Skeletal muscle tissue (tissue), 4 donors: ENCODE results near the gene GFAP. TPM values are rescaled to one million over a fixed set of nuclear protein-coding genes. Genes with fewer than 3 reads are reported as not detected.
"Not testable (repeated sequence)": the region's sequence is repeated elsewhere in the genome, so short reads cannot be mapped to it uniquely, and the experiment has no call there.

ENCODE experiments used
- H3K27ac ChIP-seq: one replicate; pipeline ENCODE4 v1.7.0; 2013; ENCODE audit warnings: mild to moderate bottlenecking, low read depth, low read length, inconsistent platforms
- H3K27me3 ChIP-seq, 3 donors: one replicate each; pipeline ENCODE4 v1.7.0; 2013; ENCODE audit warnings: low read length in 3 of 3; ENCODE audit not compliant: control insufficient read depth in 3 of 3, insufficient read depth in 3 of 3
- H3K36me3 ChIP-seq, 3 donors: one replicate each; pipeline ENCODE4 v1.7.0; 2013; ENCODE audit warnings: low read length in 3 of 3; ENCODE audit not compliant: control insufficient read depth in 3 of 3, insufficient read depth in 3 of 3
- H3K4me1 ChIP-seq, 3 donors: one replicate each; pipeline ENCODE4 v1.7.0; 2013; ENCODE audit warnings: low read length in 3 of 3, mild to moderate bottlenecking in 3 of 3; ENCODE audit not compliant: control insufficient read depth in 3 of 3, insufficient read depth in 3 of 3
- H3K4me3 ChIP-seq, 3 donors: one replicate each; pipeline ENCODE4 v1.7.0; 2013; ENCODE audit warnings: low read length in 3 of 3
- H3K9ac ChIP-seq, 3 donors: one replicate each; pipeline ENCODE4 v1.7.0; 2013; ENCODE audit warnings: low read length in 3 of 3, mild to moderate bottlenecking in 3 of 3, moderate library complexity in 2 of 3, low read depth in 1 of 3
- H3K9me3 ChIP-seq, 3 donors: one replicate each; pipeline ENCODE4 v1.7.0; 2013; ENCODE audit warnings: low read length in 3 of 3; ENCODE audit not compliant: control insufficient read depth in 3 of 3
- total RNA-seq: library from RNA; depleted of rRNA; stranded (reverse); fragments of >200 nt; gene quantifications from one replicate; pipeline ENCODE4 v1.2.3, GENCODE V29; 2014
- donor health status: Osteomylitis.

GFAP gene
- total RNA-seq, 1 donor from 2014 or later, result 2.1 TPM

- peaks cover 11 to 13% (median 12%) of the 10 kb centered on the region in 3 donors for H3K4me1 ChIP-seq
- H3K36me3 ChIP-seq, result no peaks in the 10 kb centered on the region
- H3K4me3 ChIP-seq, result peak within 1 kb of the TSS; percentile 82 to 95 (median 91)
- peak within 1 kb of the TSS; percentile 66 to 84 (median 78) for H3K9ac ChIP-seq
- H3K27ac ChIP-seq, result no peak within 1 kb of the TSS
- no peaks in the 10 kb centered on the region for H3K9me3 ChIP-seq
- peaks cover 0 to 6% (median 0%) of the 10 kb centered on the region in 3 donors for H3K27me3 ChIP-seq
Measured at GRCh38 chr17:44947461-44948314, 32.4 kb upstream of the GFAP start, which contains the start of gene KIF18B. Gene KIF18B, minus strand, starts transcription at chr17:44947773. Its CDS starts 11,429 bp downstream, at chr17:44936344.

- Histone ChIP-seq H3K27me3 (peaks cover 0 to 10% (median 0%) of the 10 kb centered on the region in 3 donors), H3K4me1 (peaks cover 11 to 13% (median 12%) of the 10 kb centered on the region in 3 donors)
- H3K27ac ChIP-seq, H3K9me3 ChIP-seq, H3K4me3 ChIP-seq, H3K9ac ChIP-seq, H3K36me3 ChIP-seq: not testable (repeated sequence)
Measured at GRCh38 chr17:44945652-44946051, 30.4 kb upstream of the GFAP start.

GRCh38 chr17:44942456-44942855 is 27.2 kb upstream of the GFAP start:
- Histone ChIP-seq H3K4me1 (peaks cover 4 to 5% (median 4%) of the 10 kb centered on the region in 3 donors), H3K4me3 (no peak overlapping the region), H3K9ac (no peak overlapping the region), H3K9me3 (no peaks in the 10 kb centered on the region), H3K27me3 (peaks cover 0 to 10% (median 0%) of the 10 kb centered on the region in 3 donors), H3K27ac (no peak overlapping the region), H3K36me3 (no peaks in the 10 kb centered on the region)

GRCh38 chr17:44941712-44942331 is 26.5 kb upstream of the GFAP start:
- H3K27ac ChIP-seq, result no peak overlapping the region
- H3K27me3 ChIP-seq, result peaks cover 0 to 6% (median 0%) of the 10 kb centered on the region in 3 donors
- H3K9ac ChIP-seq, result no peak overlapping the region
- H3K9me3 ChIP-seq, result no peaks in the 10 kb centered on the region
- H3K36me3 ChIP-seq, result no peaks in the 10 kb centered on the region
- no peak overlapping the region for H3K4me3 ChIP-seq
- no peaks in the 10 kb centered on the region for H3K4me1 ChIP-seq

- Histone ChIP-seq H3K9me3 (no peaks in the 10 kb centered on the region), H3K27me3 (peaks cover 0 to 4% (median 0%) of the 10 kb centered on the region in 3 donors), H3K4me3 (no peak overlapping the region), H3K36me3 (no peaks in the 10 kb centered on the region), H3K9ac (no peak overlapping the region), H3K27ac (no peak overlapping the region), H3K4me1 (no peaks in the 10 kb centered on the region)
Measured at GRCh38 chr17:44940768-44941167, 25.5 kb upstream of the GFAP start.

- Histone ChIP-seq H3K27ac (no peak overlapping the region), H3K4me1 (no peaks in the 10 kb centered on the region), H3K27me3 (peaks cover 0 to 4% (median 0%) of the 10 kb centered on the region in 3 donors), H3K36me3 (no peaks in the 10 kb centered on the region), H3K9me3 (no peaks in the 10 kb centered on the region), H3K4me3 (no peak overlapping the region), H3K9ac (no peak overlapping the region)
Measured at GRCh38 chr17:44940317-44940716, 25.0 kb upstream of the GFAP start.

GRCh38 chr17:44935116-44935515 is 19.8 kb upstream of the GFAP start:
- H3K36me3 ChIP-seq, result no peaks in the 10 kb centered on the region
- no peak overlapping the region for H3K27ac ChIP-seq
- H3K27me3 ChIP-seq, result no peaks in the 10 kb centered on the region
- H3K4me1 ChIP-seq, result no peaks in the 10 kb centered on the region
- H3K9ac ChIP-seq, result no peak overlapping the region
- H3K4me3 ChIP-seq, result no peak overlapping the region
- H3K9me3 ChIP-seq, result no peaks in the 10 kb centered on the region

- Histone ChIP-seq H3K9ac (no peak overlapping the region), H3K27ac (no peak overlapping the region), H3K36me3 (no peaks in the 10 kb centered on the region), H3K4me1 (no peaks in the 10 kb centered on the region), H3K4me3 (no peak overlapping the region), H3K9me3 (no peaks in the 10 kb centered on the region), H3K27me3 (no peaks in the 10 kb centered on the region)
Measured at GRCh38 chr17:44934745-44935105, 19.4 kb upstream of the GFAP start.

GRCh38 chr17:44933824-44934744 is 18.8 kb upstream of the GFAP start:
- Histone ChIP-seq H3K36me3 (no peaks in the 10 kb centered on the region), H3K27me3 (no peaks in the 10 kb centered on the region), H3K4me1 (peaks cover under 1 to 2% (median 2%) of the 10 kb centered on the region in 3 donors), H3K9ac (no peak overlapping the region), H3K4me3 (no peak overlapping the region), H3K9me3 (no peaks in the 10 kb centered on the region), H3K27ac (no peak overlapping the region)
